CD14-positive monocyte (primary cell): ENCODE measurements around the gene HECTD1. TPM values are rescaled to one million over a fixed set of nuclear protein-coding genes. Genes with fewer than 3 reads are reported as not detected.

Experiments
- DNase-seq, 3 donors: peaks; one replicate each; pipeline ENCODE4 v3.0.0-alpha.2; 2011 to 2022
- H2AFZ ChIP-seq: 2 replicates; pipeline ENCODE4 v1.6.0; 2012; ENCODE audit warnings: mild to moderate bottlenecking, low read depth, low read length, inconsistent platforms; ENCODE audit not compliant: insufficient read depth, poor library complexity, severe bottlenecking
- H3K27ac ChIP-seq, 2 donors: 1 replicate in 1 of 2; 2 replicates in 1 of 2; pipeline ENCODE4 v1.5.1; 2012 to 2013; ENCODE audit warnings: low read length in 2 of 2, control low read depth in 1 of 2, inconsistent platforms in 1 of 2, low read depth in 1 of 2, mild to moderate bottlenecking in 1 of 2
- H3K27me3 ChIP-seq, 2 donors: one replicate each; pipeline versions ENCODE4 v1.6.0 to v1.6.1; 2011 to 2013; ENCODE audit warnings: low read length in 2 of 2; ENCODE audit not compliant: control insufficient read depth in 2 of 2, insufficient read depth in 2 of 2
- H3K36me3 ChIP-seq, 2 donors: replicated peaks in 1 of 2; 1 replicate in 1 of 2; 2 replicates in 1 of 2; pipeline versions ENCODE4 v1.5.1 to v1.6.1; 2012 to 2013; ENCODE audit warnings: low read length in 2 of 2, control low read depth in 1 of 2, inconsistent platforms in 1 of 2, mild to moderate bottlenecking in 1 of 2; ENCODE audit not compliant: insufficient read depth in 2 of 2, control insufficient read depth in 1 of 2
- H3K4me1 ChIP-seq, 2 donors: 1 replicate in 1 of 2; 2 replicates in 1 of 2; pipeline versions ENCODE4 v1.5.1 to v1.6.1; 2012 to 2013; ENCODE audit warnings: low read length in 2 of 2, control low read depth in 1 of 2, inconsistent platforms in 1 of 2, mild to moderate bottlenecking in 1 of 2, moderate library complexity in 1 of 2; ENCODE audit not compliant: insufficient read depth in 2 of 2, control insufficient read depth in 1 of 2
- H3K4me2 ChIP-seq: replicated peaks from 2 replicates; pipeline ENCODE3; 2012; ENCODE audit warnings: low read length, moderate library complexity, mild to moderate bottlenecking; ENCODE audit not compliant: poor library complexity, severe bottlenecking; ENCODE audit errors: extremely low read depth
- H3K4me3 ChIP-seq, 3 experiments: fragments of 200-600 bp in 1 of 3; sonication (generic) in 1 of 3; replicated peaks in 1 of 3; 1 replicate in 2 of 3; 2 replicates in 1 of 3; pipeline ENCODE4 v1.5.1; 2011 to 2013; ENCODE audit warnings: low read length in 3 of 3, mild to moderate bottlenecking in 3 of 3, control low read depth in 2 of 3, low read depth in 2 of 3, inconsistent platforms in 1 of 3, moderate library complexity in 1 of 3
- H3K79me2 ChIP-seq: 2 replicates; pipeline ENCODE4 v1.6.0; 2012; ENCODE audit warnings: mild to moderate bottlenecking, control low read depth, inconsistent platforms, low read length, moderate library complexity; ENCODE audit not compliant: insufficient read depth
- H3K9ac ChIP-seq: 2 replicates; pipeline ENCODE4 v1.6.0; 2017; ENCODE audit warnings: low read length, mild to moderate bottlenecking; ENCODE audit not compliant: insufficient read depth, poor library complexity, severe bottlenecking
- H3K9me3 ChIP-seq, 2 donors: replicated peaks in 1 of 2; 1 replicate in 1 of 2; 2 replicates in 1 of 2; pipeline versions ENCODE4 v1.5.1 to v1.6.1; 2012 to 2013; ENCODE audit warnings: low read length in 2 of 2, control low read depth in 1 of 2; ENCODE audit not compliant: control insufficient read depth in 1 of 2, insufficient read depth in 1 of 2
- H4K20me1 ChIP-seq: 2 replicates; pipeline ENCODE4 v1.6.0; 2012; ENCODE audit warnings: mild to moderate bottlenecking, low read length, control low read depth, moderate library complexity; ENCODE audit not compliant: insufficient read depth
- H3K27ac Mint-ChIP-seq, 7 donors: one replicate each; pipeline ENCODE4 v1.8.0; 2020; ENCODE audit warnings: mild to moderate bottlenecking in 7 of 7, mixed read lengths in 7 of 7, moderate library complexity in 6 of 7, inconsistent platforms in 2 of 7
- H3K27me3 Mint-ChIP-seq, 3 donors: one replicate each; pipeline ENCODE4 v1.8.0; 2021 to 2022; ENCODE audit warnings: low read depth in 3 of 3, mild to moderate bottlenecking in 3 of 3, mixed read lengths in 3 of 3, moderate library complexity in 3 of 3, inconsistent platforms in 1 of 3
- H3K36me3 Mint-ChIP-seq, 2 donors: one replicate each; pipeline ENCODE4 v1.8.0; 2020; ENCODE audit warnings: mixed read lengths in 2 of 2, inconsistent platforms in 1 of 2, mild to moderate bottlenecking in 1 of 2
- H3K4me1 Mint-ChIP-seq: one replicate; pipeline ENCODE4 v1.8.0; 2020; ENCODE audit warnings: mild to moderate bottlenecking, mixed read lengths
- H3K4me3 Mint-ChIP-seq, 2 donors: one replicate each; pipeline ENCODE4 v1.8.0; 2020; ENCODE audit warnings: mild to moderate bottlenecking in 2 of 2, mixed read lengths in 2 of 2, moderate library complexity in 1 of 2
- H3K9me3 Mint-ChIP-seq, 7 donors: one replicate each; pipeline ENCODE4 v1.8.0; 2020 to 2022; ENCODE audit warnings: mixed read lengths in 7 of 7, mild to moderate bottlenecking in 6 of 7, moderate library complexity in 6 of 7, inconsistent platforms in 2 of 7
- CTCF ChIP-seq: fragments of 200-600 bp; IDR thresholded peaks from one replicate; pipeline ENCODE4 v1.8.0; 2022; ENCODE audit warnings: antibody characterized with exemption, mild to moderate bottlenecking
- WGBS: methylation state at CpG from one replicate; pipeline ENCODE4 v1.1.5; 2013; ENCODE audit warnings: missing lambda C conversion rate; ENCODE audit not compliant: insufficient coverage; 5-methylcytosine and 5-hydroxymethylcytosine counted together
- intact Hi-C, 2 donors: fragments of 100-400 bp; cut with micrococcal nuclease; formaldehyde crosslinking; loops; one replicate each; pipeline versions ENCODE4 v1.15.0 to v1.15.1; 2023
- polyA plus RNA-seq, 3 donors: library from polyadenylated mRNA; depleted of rRNA in 1 of 3; unstranded in 2 of 3; stranded (reverse) in 1 of 3; fragments of 300-500 nt in 2 of 3; fragments of >200 nt in 1 of 3; fragmentation: Illumina TruSeq in 2 of 3; gene quantifications; 1 replicate in 2 of 3; 2 replicates in 1 of 3; pipeline ENCODE4 v1.2.3, GENCODE V29; 2012 to 2021

HECTD1 gene
- polyA plus RNA-seq, 3 donors = 12.7 to 55.9 (median 21.5) TPM

- no peaks in the 10 kb centered on the region for H3K9me3 ChIP-seq
- no peak overlapping the region for H3K4me3 ChIP-seq
- Mint-ChIP-seq H3K9me3 (no peaks in the 10 kb centered on the region), H3K27ac (no peak overlapping the region), H3K27me3 (peaks cover 0 to 3% (median 0%) of the 10 kb centered on the region in 3 donors), H3K36me3 (no peaks in the 10 kb centered on the region), H3K4me1 (peaks cover 15% of the 10 kb centered on the region), H3K4me3 (no peak overlapping the region)
- no peak for DNase-seq
- no peak overlapping the region for H3K27ac ChIP-seq
- TF ChIP-seq CTCF = no peak
- H3K9ac ChIP-seq = no peak overlapping the region
- no peak overlapping the region for H3K4me2 ChIP-seq
- intact Hi-C loops = no loop called here
- H4K20me1 ChIP-seq = no peaks in the 10 kb centered on the region
- H3K27me3 ChIP-seq = no peaks in the 10 kb centered on the region
- H2AFZ ChIP-seq = no peak overlapping the region
- no CpG with 5 or more reads among the region's 1 CpG for WGBS
- no peaks in the 10 kb centered on the region for H3K36me3 ChIP-seq
- no peaks in the 10 kb centered on the region for H3K79me2 ChIP-seq
- H3K4me1 ChIP-seq = peaks cover 15 to 20% of the 10 kb centered on the region in 2 donors
Measured at GRCh38 chr14:31224808-31225207, 17.2 kb upstream of the HECTD1 start.

- Histone ChIP-seq H3K4me1 (peaks cover 1 to 5% of the 10 kb centered on the region in 2 donors), H3K36me3 (no peaks in the 10 kb centered on the region), H3K79me2 (no peaks in the 10 kb centered on the region), H3K27ac (no peak overlapping the region), H3K9ac (no peak overlapping the region), H3K27me3 (no peaks in the 10 kb centered on the region), H4K20me1 (no peaks in the 10 kb centered on the region), H2AFZ (no peak overlapping the region), H3K4me2 (no peak overlapping the region), H3K4me3 (no peak overlapping the region), H3K9me3 (no peaks in the 10 kb centered on the region)
- no peak overlapping the region for H3K4me3 Mint-ChIP-seq
- intact Hi-C loops = no loop called here
- H3K4me1 Mint-ChIP-seq = peaks cover 2% of the 10 kb centered on the region
- no peak for TF ChIP-seq CTCF
- peaks cover 0 to 3% (median 0%) of the 10 kb centered on the region in 3 donors for H3K27me3 Mint-ChIP-seq
- no peak for DNase-seq
- H3K27ac Mint-ChIP-seq = no peak overlapping the region
- H3K36me3 Mint-ChIP-seq = no peaks in the 10 kb centered on the region
- no peaks in the 10 kb centered on the region for H3K9me3 Mint-ChIP-seq
- WGBS = 100% methylated on average over 3 of the region's 3 CpGs
Measured at GRCh38 chr14:31223331-31223730, 15.7 kb upstream of the HECTD1 start.
